HepG2 (cell line): ENCODE data around the gene C3orf52. TPM values are rescaled to one million over a fixed set of nuclear protein-coding genes. Genes with fewer than 3 reads are reported as not detected.

Source experiments
- ATAC-seq: fragments of 200-7000 bp; cut with Tn5 transposase; 3 replicates; pipeline ENCODE4 v1.9.1; 2020; ENCODE audit warnings: mild to moderate bottlenecking, moderate library complexity
- BruUV-seq: library from RNA; stranded (reverse); fragments of 400-500 nt; replicated peaks from 2 replicates; lab custom pipeline; 2021; lab: Mats Ljungman, UMichigan
- CTCF ChIA-PET: fragments of 300-600 bp; formaldehyde crosslinking; extraction: SDS; loops from one replicate; lab custom pipeline; 2021; ENCODE audit warnings: low total read pairs, inconsistent platforms, low intra/inter-chr PET ratio; lab: Yijun Ruan, JAX
- POLR2A ChIA-PET: fragments of 350-600 bp; sonication (Branson Sonifier 250); formaldehyde crosslinking; loops from one replicate; lab custom pipeline; 2020; ENCODE audit warnings: antibody characterized with exemption, inconsistent platforms; lab: Yijun Ruan, JAX
- DNase-seq: peaks from one replicate; pipeline ENCODE4 v3.0.0-alpha.2; 2015; ENCODE audit warnings: low spot score
- FAIRE-seq: peaks from 3 replicates; lab custom pipeline; 2011; peaks lifted over from hg19 to GRCh38; lab: Jason Lieb, UNC
- H2AFZ ChIP-seq: one replicate; pipeline ENCODE4 v1.6.1; 2011; ENCODE audit warnings: low read length, inconsistent platforms
- H3K27ac ChIP-seq: fragments of 300-600 bp; 3 replicates; pipeline ENCODE4 v1.8.0; 2011; ENCODE audit warnings: mixed run types, mild to moderate bottlenecking, mixed read lengths, low read length, inconsistent platforms; ENCODE audit not compliant: insufficient read depth; ENCODE audit errors: extremely low read length
- H3K27me3 ChIP-seq, 2 experiments: fragments of 200-600 bp in 1 of 2; 2 replicates in 1 of 2; 3 replicates in 1 of 2; pipeline versions ENCODE4 v1.6.0 to v1.8.0; 2011; ENCODE audit warnings: low read length in 2 of 2, mild to moderate bottlenecking in 2 of 2, moderate library complexity in 2 of 2, inconsistent platforms in 1 of 2; ENCODE audit not compliant: insufficient read depth in 2 of 2, control insufficient read depth in 1 of 2
- H3K36me3 ChIP-seq, 2 experiments: fragments of 200-600 bp in 1 of 2; replicated peaks in 1 of 2; 2 replicates in 1 of 2; 3 replicates in 1 of 2; pipeline versions ENCODE4 v1.5.1 to v1.8.0; 2011; ENCODE audit warnings: low read length in 2 of 2, inconsistent platforms in 1 of 2; ENCODE audit not compliant: insufficient read depth in 2 of 2, control insufficient read depth in 1 of 2
- H3K4me1 ChIP-seq: 2 replicates; pipeline ENCODE4 v1.5.1; 2012; ENCODE audit warnings: low read length, inconsistent platforms; ENCODE audit not compliant: insufficient read depth
- H3K4me2 ChIP-seq: 2 replicates; pipeline ENCODE4 v1.6.0; 2011; ENCODE audit warnings: low read depth, low read length, inconsistent platforms
- H3K4me3 ChIP-seq, 3 experiments: fragments of 200-600 bp in 1 of 3; sonication (generic), shearing (Covaris generic) in 1 of 3; replicated peaks in 1 of 3; 2 replicates each; pipeline ENCODE4 v1.5.1; 2011 to 2016; ENCODE audit warnings: low read length in 3 of 3, inconsistent platforms in 2 of 3, low read depth in 2 of 3, mild to moderate bottlenecking in 2 of 3, control low read depth in 1 of 3, mixed read lengths in 1 of 3; ENCODE audit not compliant: insufficient read depth in 1 of 3
- H3K79me2 ChIP-seq: one replicate; pipeline ENCODE4 v1.6.1; 2011; ENCODE audit warnings: low read length, inconsistent platforms; ENCODE audit not compliant: insufficient read depth
- H3K9ac ChIP-seq: 2 replicates; pipeline ENCODE4 v1.6.0; 2011; ENCODE audit warnings: mild to moderate bottlenecking, low read depth, low read length, inconsistent platforms; ENCODE audit not compliant: insufficient read depth
- H3K9me3 ChIP-seq: 2 replicates; pipeline ENCODE4 v1.5.1; 2012; ENCODE audit warnings: mild to moderate bottlenecking, low read length
- H4K20me1 ChIP-seq: 2 replicates; pipeline ENCODE4 v1.6.0; 2011; ENCODE audit warnings: inconsistent platforms, mild to moderate bottlenecking, low read length, moderate library complexity; ENCODE audit not compliant: insufficient read depth
- BCLAF1 ChIP-seq: fragments of 450-650 bp; IDR thresholded peaks from 2 replicates; pipeline ENCODE4 v1.6.1; 2017; ENCODE audit warnings: mild to moderate bottlenecking
- CHD4 ChIP-seq: fragments of 200-600 bp; sonication (generic); IDR thresholded peaks from 2 replicates; pipeline ENCODE4 v1.7.0; 2017; ENCODE audit warnings: mild to moderate bottlenecking, low read length, borderline replicate concordance
- HDAC1 ChIP-seq: sonication (generic); formaldehyde crosslinking; IDR thresholded peaks from 2 replicates; pipeline ENCODE4 v1.5.1; 2020; ENCODE audit warnings: mild to moderate bottlenecking, missing genetic modification reagents
- IRF1 ChIP-seq: sonication (generic); formaldehyde crosslinking; IDR thresholded peaks from 2 replicates; pipeline ENCODE4 v1.4.0; 2020; ENCODE audit warnings: low read depth, mild to moderate bottlenecking, missing genetic modification reagents
- KDM4B ChIP-seq: sonication (generic); formaldehyde crosslinking; IDR thresholded peaks from 2 replicates; pipeline ENCODE4 v1.4.0; 2020; ENCODE audit warnings: missing genetic modification reagents
- KLF12 ChIP-seq: sonication (generic); formaldehyde crosslinking; IDR thresholded peaks from 2 replicates; pipeline ENCODE4 v1.4.0; 2020; ENCODE audit warnings: missing genetic modification reagents, borderline replicate concordance
- ZMYM3 ChIP-seq: sonication (generic); formaldehyde crosslinking; IDR thresholded peaks from 2 replicates; pipeline ENCODE4 v1.5.1; 2020; ENCODE audit warnings: mild to moderate bottlenecking, missing genetic modification reagents
- ZNF225 ChIP-seq: sonication (generic); formaldehyde crosslinking; IDR thresholded peaks from 2 replicates; pipeline ENCODE4 v1.4.0; 2020; ENCODE audit warnings: mild to moderate bottlenecking, missing genetic modification reagents
- WGBS: methylation state at CpG from one replicate; pipeline ENCODE4 v1.1.6; 2017; ENCODE audit warnings: low lambda C conversion rate; 5-methylcytosine and 5-hydroxymethylcytosine counted together
- in situ Hi-C: cut with HindIII; loops from 2 replicates; pipeline ENCODE4 v1.10.0; 2017; ENCODE audit warnings: low pct_unique_long_range_greater_than_20kb; ENCODE audit not compliant: extremely low pct_ligation_motif_present
- intact Hi-C: fragments of 100-400 bp; cut with micrococcal nuclease; formaldehyde crosslinking; loops from one replicate; pipeline ENCODE4 v1.10.0; 2022; ENCODE audit not compliant: unreplicated experiment
- polyA plus RNA-seq, 8 experiments: library from polyadenylated mRNA; depleted of rRNA in 3 of 8; stranded (reverse) in 7 of 8; unstranded in 1 of 8; fragments of >200 nt; fragmentation: Illumina TruSeq in 4 of 8; extraction: Trizol in 4 of 8; gene quantifications; 2 replicates each; pipeline versions ENCODE4 v1.2.1 to v1.2.3, GENCODE V29; 2011 to 2016; ENCODE audit warnings: low read depth in 4 of 8, missing spikeins in 1 of 8, mixed read lengths in 1 of 8; ENCODE audit not compliant: insufficient read depth in 1 of 8
- total RNA-seq, 5 experiments: library from RNA; depleted of rRNA; stranded (reverse); fragments of >200 nt; fragmentation: Illumina TruSeq; extraction: Trizol; gene quantifications; 2 replicates each; pipeline ENCODE4 v1.2.3, GENCODE V29; 2016; ENCODE audit warnings: low read depth in 1 of 5
- TF ChIP-seq, protein P1 (sequence below): sonication (generic); formaldehyde crosslinking; IDR thresholded peaks from 2 replicates; pipeline ENCODE4 v1.5.1; 2020; ENCODE audit warnings: mild to moderate bottlenecking, missing genetic modification reagents, moderate library complexity
- TF ChIP-seq, protein P2 (sequence below): sonication (generic); formaldehyde crosslinking; IDR thresholded peaks from 2 replicates; pipeline ENCODE4 v1.5.1; 2020; ENCODE audit warnings: mild to moderate bottlenecking, missing genetic modification reagents, borderline replicate concordance

Gene C3orf52
- total and polyA plus RNA-seq, 2 of the 13 experiments (the other 11 are each of a cell fraction or from before 2014, with no cell fraction given), result 0.79 to 1.2 TPM

GRCh38 chr3:112131111-112131510 is 44.9 kb downstream of the C3orf52 start:
- Histone ChIP-seq H3K27ac (no peak overlapping the region), H3K36me3 (no peaks in the 10 kb centered on the region), H3K9me3 (no peaks in the 10 kb centered on the region), H3K9ac (no peak overlapping the region), H3K4me2 (no peak overlapping the region), H3K4me3 (no peak overlapping the region), H3K79me2 (no peaks in the 10 kb centered on the region), H2AFZ (no peak overlapping the region), H3K4me1 (no peaks in the 10 kb centered on the region), H3K27me3 (no peaks in the 10 kb centered on the region; a peak in 1 of 5 replicates), H4K20me1 (no peaks in the 10 kb centered on the region)
- no peak for FAIRE-seq
- no peak for DNase-seq
- 54% methylated on average over 3 of the region's 3 CpGs for WGBS
- in situ Hi-C loops (loop anchor here (10.0 kb wide), 1 partner anchor 384 kb away; no protein-coding TSS in a partner anchor), intact Hi-C loops (loop anchor here (10.0 kb wide), 1 partner anchor 164 kb away; the partner anchor contains the start of gene SLC9C1)
- no peak for ATAC-seq
- ChIA-PET POLR2A (no interaction called here), CTCF (no interaction called here)
- no peak for TF ChIP-seq HDAC1 (CRISPR knock-in tag)
- TF ChIP-seq IRF1 (CRISPR knock-in tag), result no peak
- TF ChIP-seq, protein P1, sequence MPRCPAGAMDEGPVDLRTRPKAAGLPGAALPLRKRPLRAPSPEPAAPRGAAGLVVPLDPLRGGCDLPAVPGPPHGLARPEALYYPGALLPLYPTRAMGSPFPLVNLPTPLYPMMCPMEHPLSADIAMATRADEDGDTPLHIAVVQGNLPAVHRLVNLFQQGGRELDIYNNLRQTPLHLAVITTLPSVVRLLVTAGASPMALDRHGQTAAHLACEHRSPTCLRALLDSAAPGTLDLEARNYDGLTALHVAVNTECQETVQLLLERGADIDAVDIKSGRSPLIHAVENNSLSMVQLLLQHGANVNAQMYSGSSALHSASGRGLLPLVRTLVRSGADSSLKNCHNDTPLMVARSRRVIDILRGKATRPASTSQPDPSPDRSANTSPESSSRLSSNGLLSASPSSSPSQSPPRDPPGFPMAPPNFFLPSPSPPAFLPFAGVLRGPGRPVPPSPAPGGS (CRISPR knock-in tag), result no peak
- no peak for TF ChIP-seq KDM4B (CRISPR knock-in tag)
- TF ChIP-seq BCLAF1, result no peak
- TF ChIP-seq, protein P2, sequence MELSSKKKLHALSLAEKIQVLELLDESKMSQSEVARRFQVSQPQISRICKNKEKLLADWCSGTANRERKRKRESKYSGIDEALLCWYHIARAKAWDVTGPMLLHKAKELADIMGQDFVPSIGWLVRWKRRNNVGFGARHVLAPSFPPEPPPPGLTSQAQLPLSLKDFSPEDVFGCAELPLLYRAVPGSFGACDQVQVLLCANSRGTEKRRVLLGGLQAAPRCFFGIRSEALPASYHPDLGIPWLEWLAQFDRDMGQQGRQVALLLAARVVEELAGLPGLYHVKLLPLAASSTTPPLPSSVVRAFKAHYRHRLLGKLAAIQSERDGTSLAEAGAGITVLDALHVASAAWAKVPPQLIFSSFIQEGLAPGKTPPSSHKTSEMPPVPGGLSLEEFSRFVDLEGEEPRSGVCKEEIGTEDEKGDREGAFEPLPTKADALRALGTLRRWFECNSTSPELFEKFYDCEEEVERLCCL (CRISPR knock-in tag), result no peak
- TF ChIP-seq CHD4, result no peak
- no peak for TF ChIP-seq ZMYM3 (CRISPR knock-in tag)
- no peak for TF ChIP-seq KLF12
- TF ChIP-seq ZNF225 (CRISPR knock-in tag), result no peak
- BruUV-seq, result no TSS peak
